Measurements from ENCODE around the gene TMEM217.

DNA sequence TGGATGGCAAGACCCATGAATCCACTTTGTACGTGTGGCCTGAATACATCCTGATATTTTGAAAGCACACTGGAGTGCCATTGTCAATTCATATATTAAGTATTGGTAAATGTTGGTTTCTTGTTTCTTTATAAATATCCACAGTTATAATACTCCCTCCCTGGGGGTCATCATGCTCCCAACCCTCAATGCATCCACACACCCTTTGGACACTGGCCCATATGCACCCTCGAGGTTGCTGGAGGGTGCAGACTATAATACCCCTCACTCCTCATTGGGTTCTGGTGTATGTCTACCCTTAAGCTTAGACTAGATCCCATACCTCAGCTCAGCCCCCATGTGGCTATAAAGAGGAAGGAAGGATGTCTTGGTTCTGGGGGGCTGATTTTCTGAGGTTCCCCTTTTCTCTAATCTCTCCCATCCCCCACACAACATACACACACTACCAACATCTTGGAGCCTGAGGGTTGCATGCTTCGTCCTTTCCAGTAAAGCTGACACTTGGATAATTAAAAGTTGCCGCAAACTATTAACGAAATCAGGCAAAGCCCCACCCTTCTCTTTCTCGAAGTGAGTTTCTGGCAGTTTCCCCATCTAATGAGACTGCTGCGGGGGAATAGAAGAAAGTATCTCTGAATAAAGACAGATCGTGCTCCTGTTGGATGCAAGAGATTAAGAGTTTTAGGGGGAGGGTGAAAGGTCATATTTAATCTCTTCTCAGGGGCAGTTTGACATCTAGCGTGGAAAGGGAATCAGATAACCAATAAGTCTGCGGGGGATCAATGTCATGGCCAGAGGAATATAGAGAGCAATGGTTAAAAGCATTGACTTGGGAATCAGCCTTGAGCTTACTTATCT, 80.6 kb downstream of the TMEM217 start:
- TF ChIP-seq POU2F2 (IDR thresholded peaks at IDR 0.05; ENCODE audit: low read depth, low read length) (no peak), TAF1 (IDR thresholded peaks at IDR 0.05; ENCODE audit: low read depth, low read length) (no peak), POLR2A (IDR thresholded peaks at IDR 0.05; ENCODE audit: low read depth, low read length) (no peak)

Data from GM12891 (cell line).